Gastrocnemius medialis (tissue), 4 donors: Measurements from ENCODE around the gene BICDL2. TPM values are rescaled to one million over a fixed set of nuclear protein-coding genes. Genes with fewer than 3 reads are reported as not detected.
"Not testable (repeated sequence)": the region's sequence is repeated elsewhere in the genome, so short reads cannot be mapped to it uniquely, and the experiment has no call there.

Experiments
- ATAC-seq, 2 donors: fragments of 150-250 bp; one replicate each; pipeline ENCODE4 v1.9.1; 2016
- DNase-seq, 2 donors: peaks; one replicate each; pipeline ENCODE4 v3.0.0-alpha.2; 2019
- H3K27ac ChIP-seq, 4 donors: fragments of 200-600 bp; sonication (generic); 1 replicate in 1 of 4; 2 replicates in 3 of 4; pipeline ENCODE4 v1.5.1; 2016 to 2018; ENCODE audit warnings: mild to moderate bottlenecking in 2 of 4, moderate library complexity in 1 of 4
- H3K27me3 ChIP-seq, 3 donors: fragments of 200-600 bp; sonication (generic) in 2 of 3; 1 replicate in 1 of 3; 2 replicates in 2 of 3; pipeline versions ENCODE4 v1.5.1 to v1.6.0; 2016 to 2019; ENCODE audit warnings: mild to moderate bottlenecking in 1 of 3, moderate library complexity in 1 of 3
- H3K36me3 ChIP-seq, 2 donors: fragments of 200-600 bp; sonication (generic) in 1 of 2; one replicate each; pipeline ENCODE4 v1.5.1; 2017 to 2018
- H3K4me1 ChIP-seq, 2 donors: fragments of 200-600 bp; sonication (generic) in 1 of 2; one replicate each; pipeline ENCODE4 v1.5.1; 2016 to 2017; ENCODE audit warnings: mild to moderate bottlenecking in 2 of 2
- H3K4me3 ChIP-seq, 4 donors: fragments of 200-600 bp; sonication (generic) in 3 of 4; 1 replicate in 1 of 4; 2 replicates in 3 of 4; pipeline ENCODE4 v1.5.1; 2016 to 2019; ENCODE audit warnings: mild to moderate bottlenecking in 2 of 4
- H3K9me3 ChIP-seq, 3 donors: fragments of 200-600 bp; sonication (generic) in 2 of 3; 1 replicate in 1 of 3; 2 replicates in 2 of 3; pipeline ENCODE4 v1.5.1; 2016 to 2019
- CTCF ChIP-seq, 5 experiments: fragments of 450-650 bp in 3 of 5; fragments of 200-600 bp in 2 of 5; sonication (generic) in 2 of 5; IDR thresholded peaks in 4 of 5; conservative IDR thresholded peaks in 1 of 5; 1 replicate in 4 of 5; 2 replicates in 1 of 5; pipeline ENCODE4 v1.5.1; 2016 to 2019; ENCODE audit warnings: antibody characterized with exemption in 5 of 5, mild to moderate bottlenecking in 3 of 5, moderate library complexity in 3 of 5
- POLR2A ChIP-seq, 2 donors: fragments of 450-650 bp; IDR thresholded peaks; one replicate each; pipeline ENCODE4 v1.6.1; 2017; ENCODE audit warnings: antibody characterized with exemption in 2 of 2, mild to moderate bottlenecking in 2 of 2, moderate library complexity in 2 of 2
- in situ Hi-C, 4 donors: fragments of 200-750 bp; cut with MboI; loops; one replicate each; pipeline versions ENCODE4 v1.15.0 to v1.8.0; 2017; ENCODE audit warnings: low sequenced_read_pairs in 4 of 4
- intact Hi-C: fragments of 100-400 bp; cut with DNase I; formaldehyde crosslinking; loops from one replicate; pipeline ENCODE4 v1.15.1; 2023; ENCODE audit warnings: low total_unique reads
- total RNA-seq, 4 donors: library from RNA; depleted of rRNA; stranded (reverse); fragments of >200 nt; gene quantifications; one replicate each; pipeline versions ENCODE4 v1.1.0 to v1.2.3, GENCODE V29; 2016

BICDL2 gene
- total RNA-seq, 4 donors from 2014 or later, result 0.32 TPM; not detected in 3

- H3K27ac ChIP-seq, result no peak overlapping the region
- no peaks in the 10 kb centered on the region for H3K36me3 ChIP-seq
- ATAC-seq (no peak), DNase-seq (no peak)
- in situ Hi-C loops, result no loop called here
- no peaks in the 10 kb centered on the region for H3K27me3 ChIP-seq
- TF ChIP-seq POLR2A (IDR thresholded peaks at IDR 0.05) (no peak), CTCF (IDR thresholded peaks at IDR 0.05 in 4 of 5, conservative IDR thresholded peaks at IDR 0.05 in 1 of 5) (no peak)
- no peak overlapping the region for H3K4me3 ChIP-seq
- intact Hi-C loops, result no loop called here
- H3K9me3 ChIP-seq, result no peaks in the 10 kb centered on the region
- peaks cover 20 to 33% of the 10 kb centered on the region in 2 donors for H3K4me1 ChIP-seq
Measured at GRCh38 chr16:3056336-3057180, 19.8 kb upstream of the BICDL2 start.

- H3K9me3 ChIP-seq, ATAC-seq, in situ Hi-C loops, H3K27ac ChIP-seq, H3K36me3 ChIP-seq, H3K4me3 ChIP-seq, intact Hi-C loops, H3K27me3 ChIP-seq, DNase-seq: not testable (repeated sequence)
- H3K4me1 ChIP-seq, result peaks cover 14 to 25% of the 10 kb centered on the region in 2 donors
Measured at GRCh38 chr16:3055734-3056115, 19.0 kb upstream of the BICDL2 start.

- in situ Hi-C loops, result no loop called here
- peaks cover under 1 to 4% (median 3%) of the 10 kb centered on the region in 3 donors for H3K27me3 ChIP-seq
- peaks cover 8 to 19% of the 10 kb centered on the region in 2 donors for H3K4me1 ChIP-seq
- H3K36me3 ChIP-seq, result no peaks in the 10 kb centered on the region
- TF ChIP-seq CTCF (IDR thresholded peaks at IDR 0.05 in 4 of 5, conservative IDR thresholded peaks at IDR 0.05 in 1 of 5), result no peak
- TF ChIP-seq POLR2A (IDR thresholded peaks at IDR 0.05), result no peak
- intact Hi-C loops, result no loop called here
- no peak overlapping the region for H3K27ac ChIP-seq
- ATAC-seq (no peak), DNase-seq (no peak)
- H3K4me3 ChIP-seq, result no peak overlapping the region
- no peaks in the 10 kb centered on the region for H3K9me3 ChIP-seq
Measured at GRCh38 chr16:3054965-3055733, 18.4 kb upstream of the BICDL2 start.

GRCh38 chr16:3053330-3053710, 16.6 kb upstream of the BICDL2 start:
- in situ Hi-C loops, H3K4me1 ChIP-seq, H3K27ac ChIP-seq, intact Hi-C loops, H3K36me3 ChIP-seq, DNase-seq, H3K4me3 ChIP-seq, ATAC-seq, H3K9me3 ChIP-seq: not testable (repeated sequence)
- peaks cover 14 to 22% (median 16%) of the 10 kb centered on the region in 3 donors for H3K27me3 ChIP-seq

GRCh38 chr16:3052571-3053329, 16.0 kb upstream of the BICDL2 start:
- H3K27ac ChIP-seq, H3K4me1 ChIP-seq, H3K36me3 ChIP-seq, in situ Hi-C loops, H3K4me3 ChIP-seq, DNase-seq, intact Hi-C loops, ATAC-seq, H3K9me3 ChIP-seq: not testable (repeated sequence)
- H3K27me3 ChIP-seq, result peaks cover 19 to 22% (median 22%) of the 10 kb centered on the region in 3 donors
